OCI-LY7 (cell line): ENCODE measurements around the gene AGBL1. TPM values are rescaled to one million over a fixed set of nuclear protein-coding genes. Genes with fewer than 3 reads are reported as not detected.

Experiments
- BruUV-seq: library from RNA; stranded (reverse); fragments of 400-500 nt; replicated peaks from 2 replicates; lab custom pipeline; 2021; lab: Mats Ljungman, UMichigan
- CTCF ChIA-PET: fragments of 300-600 bp; sonication (Branson Sonifier 250); formaldehyde crosslinking; loops from one replicate; lab custom pipeline; 2022; ENCODE audit warnings: antibody characterized with exemption; ENCODE audit not compliant: unreplicated experiment; lab: Charles Lee
- POLR2A ChIA-PET: fragments of 300-600 bp; sonication (Branson Sonifier 250); formaldehyde crosslinking; loops from one replicate; lab custom pipeline; 2022; ENCODE audit warnings: antibody characterized with exemption; lab: Charles Lee
- DNase-seq: peaks from one replicate; pipeline ENCODE4 v3.0.0-alpha.2; 2015; ENCODE audit warnings: low spot score
- H2AFZ ChIP-seq: fragments of 200-600 bp; sonication (generic), shearing (Covaris generic); 2 replicates; pipeline ENCODE4 v1.6.1; 2014; ENCODE audit warnings: mild to moderate bottlenecking, antibody characterized with exemption, low read length, moderate library complexity
- H3K27ac ChIP-seq: fragments of 200-600 bp; sonication (generic); 2 replicates; pipeline ENCODE4 v1.5.1; 2014; ENCODE audit warnings: mixed run types, low read depth, mild to moderate bottlenecking, moderate library complexity, low read length, inconsistent platforms; ENCODE audit not compliant: poor library complexity, severe bottlenecking
- H3K36me3 ChIP-seq: fragments of 200-600 bp; sonication (generic); 2 replicates; pipeline ENCODE4 v1.6.1; 2014; ENCODE audit warnings: mild to moderate bottlenecking, antibody characterized with exemption, low read length, moderate library complexity, mixed read lengths; ENCODE audit not compliant: insufficient read depth
- H3K4me1 ChIP-seq: fragments of 200-600 bp; sonication (generic); 2 replicates; pipeline ENCODE4 v1.5.1; 2014; ENCODE audit warnings: mild to moderate bottlenecking, low read length; ENCODE audit not compliant: insufficient read depth, poor library complexity, severe bottlenecking
- H3K4me2 ChIP-seq: fragments of 200-600 bp; sonication (generic); 2 replicates; pipeline ENCODE4 v1.6.1; 2014; ENCODE audit warnings: mild to moderate bottlenecking, low read length
- H3K4me3 ChIP-seq: fragments of 200-600 bp; sonication (generic); 2 replicates; pipeline ENCODE4 v1.5.1; 2014; ENCODE audit warnings: mild to moderate bottlenecking, low read depth, low read length; ENCODE audit not compliant: poor library complexity, severe bottlenecking
- H3K79me2 ChIP-seq: fragments of 200-600 bp; sonication (generic); 2 replicates; pipeline ENCODE4 v1.6.1; 2016; ENCODE audit warnings: low read depth, mild to moderate bottlenecking, low read length, moderate library complexity, mixed read lengths; ENCODE audit not compliant: insufficient read depth
- H3K9me2 ChIP-seq: fragments of 200-600 bp; sonication (generic); 2 replicates; pipeline ENCODE4 v1.6.1; 2016; ENCODE audit warnings: mild to moderate bottlenecking, low read length, mixed read lengths; ENCODE audit not compliant: insufficient read depth
- H3K9me3 ChIP-seq: fragments of 200-600 bp; sonication (generic); 2 replicates; pipeline ENCODE4 v1.6.1; 2014; ENCODE audit warnings: mild to moderate bottlenecking, mixed run types, low read length, mixed read lengths
- H4K20me1 ChIP-seq: fragments of 200-600 bp; sonication (generic); 2 replicates; pipeline ENCODE4 v1.6.1; 2014; ENCODE audit warnings: mild to moderate bottlenecking, antibody characterized with exemption, low read length, moderate library complexity, mixed read lengths; ENCODE audit not compliant: insufficient read depth
- EZH2phosphoT487 ChIP-seq: fragments of 200-600 bp; sonication (generic); IDR thresholded peaks from 2 replicates; pipeline ENCODE4 v1.6.1; 2018; ENCODE audit warnings: low read depth, borderline replicate concordance, mild to moderate bottlenecking, mixed run types, antibody characterized with exemption, low read length, moderate library complexity, mixed read lengths
- intact Hi-C: fragments of 100-400 bp; cut with micrococcal nuclease; formaldehyde crosslinking; loops from one replicate; pipeline ENCODE4 v1.10.0; 2022; ENCODE audit not compliant: unreplicated experiment
- total RNA-seq, 2 experiments: library from RNA; depleted of rRNA in 1 of 2; stranded (reverse); fragments of >200 nt in 1 of 2; shearing (Covaris generic) in 1 of 2; gene quantifications; 2 replicates each; pipeline ENCODE4 v1.2.3, GENCODE V29; 2014 to 2022
- TF ChIP-seq, protein P1 (sequence below): fragments of 200-600 bp; sonication (generic); conservative IDR thresholded peaks from 2 replicates; pipeline ENCODE4 v1.5.1; 2014; ENCODE audit warnings: mild to moderate bottlenecking, antibody characterized with exemption, low read length, moderate library complexity, mixed read lengths

Gene AGBL1
- total RNA-seq, 2 experiments from 2014 or later = not detected

DNA sequence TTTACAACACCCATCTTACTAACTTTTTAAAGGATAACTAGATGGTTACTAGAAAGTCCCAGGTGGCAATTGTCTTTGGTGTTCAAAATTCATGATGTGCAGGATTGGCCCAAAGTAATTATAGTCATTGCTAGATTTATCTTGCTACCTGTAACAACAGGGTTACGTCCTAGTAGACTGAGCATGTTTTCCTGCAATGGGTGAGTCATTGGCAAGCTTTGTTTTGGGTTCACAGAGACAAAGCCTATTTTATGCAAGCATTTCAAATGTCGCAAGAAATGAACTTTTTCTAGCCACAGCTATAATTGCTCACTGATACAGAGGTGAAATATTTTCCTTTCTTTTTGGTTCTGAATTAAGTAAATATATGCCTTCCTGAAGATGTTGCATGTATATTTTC lies 267.6 kb downstream of the AGBL1 start:
- TF ChIP-seq EZH2phosphoT487 = no peak
- TF ChIP-seq, protein P1, sequence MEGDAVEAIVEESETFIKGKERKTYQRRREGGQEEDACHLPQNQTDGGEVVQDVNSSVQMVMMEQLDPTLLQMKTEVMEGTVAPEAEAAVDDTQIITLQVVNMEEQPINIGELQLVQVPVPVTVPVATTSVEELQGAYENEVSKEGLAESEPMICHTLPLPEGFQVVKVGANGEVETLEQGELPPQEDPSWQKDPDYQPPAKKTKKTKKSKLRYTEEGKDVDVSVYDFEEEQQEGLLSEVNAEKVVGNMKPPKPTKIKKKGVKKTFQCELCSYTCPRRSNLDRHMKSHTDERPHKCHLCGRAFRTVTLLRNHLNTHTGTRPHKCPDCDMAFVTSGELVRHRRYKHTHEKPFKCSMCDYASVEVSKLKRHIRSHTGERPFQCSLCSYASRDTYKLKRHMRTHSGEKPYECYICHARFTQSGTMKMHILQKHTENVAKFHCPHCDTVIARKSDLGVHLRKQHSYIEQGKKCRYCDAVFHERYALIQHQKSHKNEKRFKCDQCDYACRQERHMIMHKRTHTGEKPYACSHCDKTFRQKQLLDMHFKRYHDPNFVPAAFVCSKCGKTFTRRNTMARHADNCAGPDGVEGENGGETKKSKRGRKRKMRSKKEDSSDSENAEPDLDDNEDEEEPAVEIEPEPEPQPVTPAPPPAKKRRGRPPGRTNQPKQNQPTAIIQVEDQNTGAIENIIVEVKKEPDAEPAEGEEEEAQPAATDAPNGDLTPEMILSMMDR = no peak
- Histone ChIP-seq H2AFZ (no peak overlapping the region), H3K4me1 (no peaks in the 10 kb centered on the region), H3K27ac (no peak overlapping the region), H4K20me1 (no peaks in the 10 kb centered on the region), H3K79me2 (no peaks in the 10 kb centered on the region), H3K4me3 (no peak overlapping the region), H3K9me3 (no peaks in the 10 kb centered on the region), H3K4me2 (no peak overlapping the region), H3K36me3 (no peaks in the 10 kb centered on the region), H3K9me2 (no peaks in the 10 kb centered on the region)
- ChIA-PET CTCF (no interaction called here), POLR2A (interaction anchor here (0.7 kb wide), 1 partner anchor 41 kb away, joined by 3 read pairs; no protein-coding TSS in a partner anchor)
- DNase-seq = no peak
- intact Hi-C loops = no loop called here
- no TSS peak for BruUV-seq

DNA sequence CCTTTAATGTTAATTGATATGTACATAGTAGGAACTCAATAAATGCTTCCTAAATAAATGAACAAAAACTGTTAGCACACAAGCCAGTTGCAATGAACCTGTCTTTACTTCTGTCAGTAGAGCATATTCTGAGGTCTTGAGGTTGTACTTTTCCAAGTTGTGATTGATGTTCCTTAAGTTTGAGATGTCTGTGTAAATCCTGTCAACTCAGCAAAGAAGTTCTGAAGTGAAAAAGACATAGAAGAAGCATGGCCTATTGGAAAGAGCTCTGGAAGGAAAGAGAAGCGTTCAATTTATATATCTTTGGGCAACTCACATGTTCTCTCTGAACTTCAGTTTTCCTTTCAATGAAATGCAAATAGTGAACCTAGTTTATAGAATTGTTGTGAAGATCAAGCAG lies 269.9 kb downstream of the AGBL1 start:
- DNase-seq = no peak
- H2AFZ ChIP-seq = no peak overlapping the region
- no peaks in the 10 kb centered on the region for H3K9me2 ChIP-seq
- H4K20me1 ChIP-seq = no peaks in the 10 kb centered on the region
- H3K4me3 ChIP-seq = no peak overlapping the region
- no peaks in the 10 kb centered on the region for H3K9me3 ChIP-seq
- no TSS peak for BruUV-seq
- H3K4me1 ChIP-seq = no peaks in the 10 kb centered on the region
- H3K36me3 ChIP-seq = no peaks in the 10 kb centered on the region
- ChIA-PET CTCF (no interaction called here), POLR2A (no interaction called here)
- TF ChIP-seq, protein P1 = no peak
- no peak for TF ChIP-seq EZH2phosphoT487
- H3K4me2 ChIP-seq = no peak overlapping the region
- H3K79me2 ChIP-seq = no peaks in the 10 kb centered on the region
- intact Hi-C loops = no loop called here
- H3K27ac ChIP-seq = no peak overlapping the region

DNA sequence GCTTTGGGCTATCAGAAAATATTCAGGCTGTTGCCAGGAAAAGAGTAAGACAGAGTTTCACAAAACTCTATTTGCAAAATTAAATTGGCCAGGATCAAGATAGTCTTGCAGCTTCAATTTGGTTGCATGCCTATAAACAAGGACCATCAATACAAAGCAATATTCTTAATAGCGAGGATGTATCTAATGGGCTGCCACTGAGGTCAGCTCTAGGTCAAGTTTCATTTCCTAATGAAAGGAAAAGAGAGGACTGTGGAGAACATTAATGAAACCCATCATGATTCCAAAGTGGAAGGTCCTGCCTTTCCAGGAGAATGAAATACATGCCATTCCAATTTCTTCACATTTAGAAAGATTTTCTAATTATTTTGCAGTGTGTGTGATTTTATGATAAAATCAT lies 273.5 kb downstream of the AGBL1 start:
- intact Hi-C loops = no loop called here
- DNase-seq = no peak

More for the DNA sequence above, 273.5 kb downstream of the AGBL1 start:
- H3K9me2 ChIP-seq = no peaks in the 10 kb centered on the region
- CTCF ChIA-PET = interaction anchor here (0.6 kb wide), 1 partner anchor 274 kb away, joined by 4 read pairs; no protein-coding TSS in a partner anchor
- TF ChIP-seq, protein P1 = no peak
- no peak for TF ChIP-seq EZH2phosphoT487
- no peaks in the 10 kb centered on the region for H3K9me3 ChIP-seq
- no peaks in the 10 kb centered on the region for H3K36me3 ChIP-seq
- H3K4me3 ChIP-seq = no peak overlapping the region
- no TSS peak for BruUV-seq
- H4K20me1 ChIP-seq = no peaks in the 10 kb centered on the region
- no peak overlapping the region for H3K27ac ChIP-seq
- no peaks in the 10 kb centered on the region for H3K4me1 ChIP-seq
- POLR2A ChIA-PET = no interaction called here
- H2AFZ ChIP-seq = no peak overlapping the region
- H3K79me2 ChIP-seq = no peaks in the 10 kb centered on the region
- no peak overlapping the region for H3K4me2 ChIP-seq
